Measurements from ENCODE around the gene EPX. TPM values are rescaled to one million over a fixed set of nuclear protein-coding genes. Genes with fewer than 3 reads are reported as not detected.

The EPX gene
- polyA plus RNA-seq, 1 experiment, result not detected

DNA sequence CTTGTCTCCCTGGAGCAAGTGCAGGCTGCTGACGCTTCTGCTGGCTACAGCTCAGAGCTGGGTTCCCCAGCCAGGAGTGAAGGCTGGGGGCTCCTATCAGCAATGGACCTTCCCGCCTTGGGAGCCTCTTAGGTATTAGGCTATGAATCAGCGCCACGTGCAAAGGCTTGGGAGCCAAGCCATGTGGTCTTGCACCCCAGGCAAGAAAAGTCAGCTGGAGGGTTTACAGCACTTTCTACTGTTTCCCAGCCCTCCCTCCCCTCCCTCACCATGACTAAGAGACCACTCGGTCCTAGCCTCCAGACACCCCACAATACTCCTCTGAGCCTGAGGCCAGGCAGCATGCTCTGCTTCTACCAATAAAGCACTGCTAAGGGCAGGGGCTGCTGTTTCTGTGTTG is 12.3 kb downstream of the EPX start:
- Histone ChIP-seq H3K4me3 (ENCODE audit: low read depth, low read length) (no peak overlapping the region), H3K36me3 (ENCODE audit: control insufficient read depth, insufficient read depth, low read length) (peaks cover 6% of the 10 kb centered on the region; the same call in 1 of the 2 replicates), H3K27me3 (ENCODE audit: control insufficient read depth, insufficient read depth, low read length) (no peaks in the 10 kb centered on the region)
- TF ChIP-seq, protein P1, sequence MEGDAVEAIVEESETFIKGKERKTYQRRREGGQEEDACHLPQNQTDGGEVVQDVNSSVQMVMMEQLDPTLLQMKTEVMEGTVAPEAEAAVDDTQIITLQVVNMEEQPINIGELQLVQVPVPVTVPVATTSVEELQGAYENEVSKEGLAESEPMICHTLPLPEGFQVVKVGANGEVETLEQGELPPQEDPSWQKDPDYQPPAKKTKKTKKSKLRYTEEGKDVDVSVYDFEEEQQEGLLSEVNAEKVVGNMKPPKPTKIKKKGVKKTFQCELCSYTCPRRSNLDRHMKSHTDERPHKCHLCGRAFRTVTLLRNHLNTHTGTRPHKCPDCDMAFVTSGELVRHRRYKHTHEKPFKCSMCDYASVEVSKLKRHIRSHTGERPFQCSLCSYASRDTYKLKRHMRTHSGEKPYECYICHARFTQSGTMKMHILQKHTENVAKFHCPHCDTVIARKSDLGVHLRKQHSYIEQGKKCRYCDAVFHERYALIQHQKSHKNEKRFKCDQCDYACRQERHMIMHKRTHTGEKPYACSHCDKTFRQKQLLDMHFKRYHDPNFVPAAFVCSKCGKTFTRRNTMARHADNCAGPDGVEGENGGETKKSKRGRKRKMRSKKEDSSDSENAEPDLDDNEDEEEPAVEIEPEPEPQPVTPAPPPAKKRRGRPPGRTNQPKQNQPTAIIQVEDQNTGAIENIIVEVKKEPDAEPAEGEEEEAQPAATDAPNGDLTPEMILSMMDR (IDR thresholded peaks at IDR 0.05; ENCODE audit: insufficient read depth, low read depth, low read length), result no peak
- ChIA-PET POLR2A (no interaction called here), CTCF (interaction anchor here (1.0 kb wide), 1 partner anchor 14 kb away, joined by 5 read pairs; the partner anchor contains the start of gene MKS1)
- no peak for DNase-seq (ENCODE audit: low read depth)

DNA sequence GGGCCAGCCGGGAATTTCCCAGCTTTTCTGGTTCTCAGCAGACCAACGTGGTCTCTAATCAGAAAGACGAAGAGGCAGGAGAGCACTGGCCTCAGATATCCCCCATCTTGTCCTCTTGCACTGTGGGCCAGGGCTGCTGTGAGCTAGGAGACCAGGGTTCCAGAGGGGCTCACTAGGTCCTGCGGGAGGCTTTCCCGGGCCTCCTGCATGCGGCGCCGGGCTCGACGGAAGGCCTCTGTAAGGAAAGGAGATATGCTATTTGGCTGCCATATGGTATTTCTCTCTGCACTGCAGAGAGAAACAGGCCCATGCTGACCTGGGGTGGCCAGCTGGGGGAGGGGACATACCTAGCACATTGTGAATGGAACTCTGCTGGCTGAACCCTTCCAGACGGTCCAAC is 13.4 kb downstream of the EPX start:
- H3K4me3 ChIP-seq (ENCODE audit: low read depth, low read length), result no peak overlapping the region
- peaks cover 6% of the 10 kb centered on the region for H3K36me3 ChIP-seq (ENCODE audit: control insufficient read depth, insufficient read depth, low read length)
- TF ChIP-seq, protein P1 (IDR thresholded peaks at IDR 0.05; ENCODE audit: insufficient read depth, low read depth, low read length), result no peak
- no peaks in the 10 kb centered on the region for H3K27me3 ChIP-seq (ENCODE audit: control insufficient read depth, insufficient read depth, low read length)
- DNase-seq (ENCODE audit: low read depth), result no peak
- CTCF ChIA-PET, result interaction anchor here (0.6 to 1.6 kb wide), 2 partner anchors 44 to 1780 kb away, joined by 3 to 5 read pairs; no protein-coding TSS in a partner anchor
- POLR2A ChIA-PET, result no interaction called here

DNA sequence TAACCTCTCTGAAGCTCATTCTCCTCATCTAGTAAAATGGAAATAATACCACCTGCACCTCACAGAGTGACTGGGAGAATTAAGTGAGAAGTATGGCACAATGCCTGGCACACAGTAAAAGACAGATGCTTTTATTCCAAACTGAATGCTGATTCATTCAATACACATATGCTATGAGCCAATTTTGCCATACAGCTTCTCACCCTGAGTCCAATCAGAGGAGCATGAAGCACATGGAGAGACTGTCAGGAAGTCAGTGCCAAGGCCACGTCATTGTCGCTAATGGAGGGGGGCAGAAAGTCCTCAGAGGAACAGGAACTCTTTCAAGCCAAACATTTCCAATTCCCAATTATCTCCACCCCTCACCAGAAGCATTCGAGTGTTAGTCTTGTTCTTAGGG is 14.9 kb downstream of the EPX start:
- H3K4me3 ChIP-seq (ENCODE audit: low read depth, low read length), result no peak overlapping the region
- ChIA-PET CTCF (interaction anchor here (1.5 to 1.6 kb wide), 2 partner anchors 17 to 42 kb away, joined by 3 to 5 read pairs; no protein-coding TSS in a partner anchor), POLR2A (no interaction called here)
- no peak for DNase-seq (ENCODE audit: low read depth)
- H3K36me3 ChIP-seq (ENCODE audit: control insufficient read depth, insufficient read depth, low read length), result peaks cover 6% of the 10 kb centered on the region
- no peaks in the 10 kb centered on the region for H3K27me3 ChIP-seq (ENCODE audit: control insufficient read depth, insufficient read depth, low read length)
- TF ChIP-seq, protein P1 (IDR thresholded peaks at IDR 0.05; ENCODE audit: insufficient read depth, low read depth, low read length), result no peak

DNA sequence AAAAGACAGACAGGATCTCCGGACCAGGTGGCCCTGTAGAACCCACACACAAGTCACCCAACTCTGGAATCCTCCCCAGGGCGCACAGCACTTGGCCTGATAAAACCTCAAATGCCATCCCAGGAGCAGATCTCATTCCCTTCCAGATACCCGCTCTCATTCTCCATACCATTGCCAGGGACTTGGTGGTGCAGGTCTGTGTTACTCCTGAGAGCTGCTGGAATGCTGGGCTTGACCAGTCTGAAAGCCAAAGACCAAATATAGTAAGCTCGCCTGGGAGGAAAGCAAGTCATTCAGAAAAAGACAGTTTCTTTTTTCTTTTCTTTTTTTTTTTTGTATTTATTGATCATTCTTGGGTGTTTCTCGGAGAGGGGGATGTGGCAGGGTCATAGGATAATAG is 15.8 kb downstream of the EPX start:
- Histone ChIP-seq H3K27me3 (ENCODE audit: control insufficient read depth, insufficient read depth, low read length) (no peaks in the 10 kb centered on the region), H3K36me3 (ENCODE audit: control insufficient read depth, insufficient read depth, low read length) (peaks cover 6% of the 10 kb centered on the region), H3K4me3 (ENCODE audit: low read depth, low read length) (no peak overlapping the region)
- TF ChIP-seq, protein P1 (IDR thresholded peaks at IDR 0.05; ENCODE audit: insufficient read depth, low read depth, low read length), result no peak
- ChIA-PET POLR2A (no interaction called here), CTCF (interaction anchor here (1.5 kb wide), 1 partner anchor 18 kb away, joined by 3 read pairs; no protein-coding TSS in a partner anchor)
- DNase-seq (ENCODE audit: low read depth), result no peak

DNA sequence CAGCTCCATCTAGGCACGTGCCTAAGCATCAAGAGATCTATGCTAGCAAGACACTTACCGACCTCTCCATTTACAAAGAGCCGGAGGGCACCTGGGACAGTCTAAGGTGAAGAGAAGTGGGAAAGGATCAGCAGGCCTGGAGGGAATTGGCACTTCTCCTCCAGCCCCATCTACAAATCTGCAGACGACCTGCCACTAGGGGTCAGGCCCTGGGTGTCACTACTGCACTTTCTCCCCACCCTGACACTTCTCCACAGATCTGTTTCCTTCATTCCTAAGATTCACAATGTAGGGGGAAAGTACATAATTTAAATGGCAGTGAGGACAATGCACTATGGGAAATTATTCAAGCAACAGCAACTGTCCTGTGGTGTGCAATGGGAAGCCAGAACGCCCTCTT is 18.4 kb downstream of the EPX start:
- CTCF ChIA-PET, result interaction anchor here (1.0 to 3.3 kb wide), 2 partner anchors 10 kb away, joined by 4 to 14 read pairs; no protein-coding TSS in a partner anchor
- DNase-seq (ENCODE audit: low read depth), result no peak

More for the DNA sequence above, 18.4 kb downstream of the EPX start:
- TF ChIP-seq, protein P1 (IDR thresholded peaks at IDR 0.05; ENCODE audit: insufficient read depth, low read depth, low read length), result no peak
- Histone ChIP-seq H3K27me3 (ENCODE audit: control insufficient read depth, insufficient read depth, low read length) (no peaks in the 10 kb centered on the region), H3K4me3 (ENCODE audit: low read depth, low read length) (no peak overlapping the region), H3K36me3 (ENCODE audit: control insufficient read depth, insufficient read depth, low read length) (peaks cover 9% of the 10 kb centered on the region)
- POLR2A ChIA-PET, result no interaction called here
